OCI-M2 (cell line): ENCODE results near the gene TARDBP.
A peak's percentile ranks its signal among the peaks of the same experiment; 100 is the strongest.
"Not testable (repeated sequence)": the region's sequence is repeated elsewhere in the genome, so short reads cannot be mapped to it uniquely, and the experiment has no call there.

Source experiments
- DNase-seq: peaks from one replicate; lab custom pipeline; 2025; ENCODE audit not compliant: unreplicated experiment; lab: John Stamatoyannopoulos, UW

The TARDBP gene

GRCh38 chr1:10992004-10992403, 20.4 kb upstream of the TARDBP start:
- DNase-seq = not testable (repeated sequence)

GRCh38 chr1:10992864-10993263, 19.6 kb upstream of the TARDBP start:
- DNase-seq = no peak

- DNase-seq = no peak
Observed at GRCh38 chr1:10996100-10996499, 16.4 kb upstream of the TARDBP start.

GRCh38 chr1:11000526-11000925, 11.9 kb upstream of the TARDBP start:
- DNase-seq = no peak

GRCh38 chr1:11013160-11013531, 692 bp downstream of the TARDBP start:
- DNase-seq = no peak

- not testable (repeated sequence) for DNase-seq
Observed at GRCh38 chr1:11019358-11019757, 6.9 kb downstream of the TARDBP start.

GRCh38 chr1:11019971-11020370, 7.5 kb downstream of the TARDBP start:
- DNase-seq = no peak

GRCh38 chr1:11023201-11023600, 10.7 kb downstream of the TARDBP start:
- DNase-seq = no peak

GRCh38 chr1:11024154-11024873, 11.9 kb downstream of the TARDBP start:
- no peak for DNase-seq

- DNase-seq = no peak
Observed at GRCh38 chr1:11024874-11025203, 12.4 kb downstream of the TARDBP start.

GRCh38 chr1:11025618-11026017, 13.2 kb downstream of the TARDBP start:
- DNase-seq = no peak

- DNase-seq = no peak
Observed at GRCh38 chr1:11026052-11026451, 13.6 kb downstream of the TARDBP start.

- no peak for DNase-seq
Observed at GRCh38 chr1:11026903-11027302, 14.4 kb downstream of the TARDBP start.

GRCh38 chr1:11027316-11027715, 14.9 kb downstream of the TARDBP start:
- no peak for DNase-seq

GRCh38 chr1:11028018-11028417, 15.6 kb downstream of the TARDBP start:
- no peak for DNase-seq

- no peak for DNase-seq
Observed at GRCh38 chr1:11030865-11031264, 18.4 kb downstream of the TARDBP start.

GRCh38 chr1:11031624-11032262, 19.3 kb downstream of the TARDBP start:
- DNase-seq = no peak

- not testable (repeated sequence) for DNase-seq
Observed at GRCh38 chr1:11037019-11037739, 24.7 kb downstream of the TARDBP start.

GRCh38 chr1:11037740-11038182, 25.3 kb downstream of the TARDBP start:
- peak; percentile 65 for DNase-seq

- DNase-seq = no peak
Observed at GRCh38 chr1:11039351-11040104, 27.1 kb downstream of the TARDBP start.

- DNase-seq = not testable (repeated sequence)
Observed at GRCh38 chr1:11040105-11040429, 27.6 kb downstream of the TARDBP start.

GRCh38 chr1:11041048-11041447, 28.6 kb downstream of the TARDBP start:
- DNase-seq = no peak
